ENCODE measurements around the gene PHB1.
A peak's percentile ranks its signal among the peaks of the same experiment; 100 is the strongest.
"Not testable (repeated sequence)": the region's sequence is repeated elsewhere in the genome, so short reads cannot be mapped to it uniquely, and the experiment has no call there.

The PHB1 gene

GRCh38 chr17:49372425-49372824 lies 42.3 kb downstream of the PHB1 start:
- no peak for DNase-seq

GRCh38 chr17:49370971-49371834 lies 43.5 kb downstream of the PHB1 start:
- DNase-seq, result no peak

GRCh38 chr17:49369760-49370159 lies 44.9 kb downstream of the PHB1 start:
- DNase-seq, result no peak

GRCh38 chr17:49369089-49369488 lies 45.6 kb downstream of the PHB1 start:
- DNase-seq, result no peak

GRCh38 chr17:49365667-49366066 lies 49.0 kb downstream of the PHB1 start:
- no peak for DNase-seq

GRCh38 chr17:49365126-49365525 lies 49.6 kb downstream of the PHB1 start:
- not testable (repeated sequence) for DNase-seq

GRCh38 chr17:49364119-49364518 lies 50.6 kb downstream of the PHB1 start:
- no peak for DNase-seq

- no peak for DNase-seq
These were observed 51.4 kb downstream of the PHB1 start for GRCh38 chr17:49363251-49363650.

GRCh38 chr17:49362723-49363117 lies 52.0 kb downstream of the PHB1 start:
- no peak for DNase-seq

- peak; percentile 71 to 94 (median 83) for DNase-seq
These were observed 52.6 kb downstream of the PHB1 start, which contains the start of gene ZNF652 for GRCh38 chr17:49361902-49362722. Gene ZNF652 (minus strand): TSS chr17:49362250. CDS start chr17:49317725, 44,525 bp downstream.

- peak; percentile 15 to 67 (median 50) for DNase-seq
These were observed 53.4 kb downstream of the PHB1 start for GRCh38 chr17:49361129-49361901.

- peak in 1 of 4 experiments; percentile 31 for DNase-seq
These were observed 53.9 kb downstream of the PHB1 start for GRCh38 chr17:49360796-49361128.

- DNase-seq, result no peak
These were observed 54.5 kb downstream of the PHB1 start for GRCh38 chr17:49359990-49360795.

- DNase-seq, result no peak
These were observed 55.9 kb downstream of the PHB1 start for GRCh38 chr17:49358641-49359247.

GRCh38 chr17:49357516-49357915 lies 57.2 kb downstream of the PHB1 start:
- DNase-seq, result no peak

- DNase-seq, result no peak
These were observed 58.4 kb downstream of the PHB1 start for GRCh38 chr17:49356320-49356719.
